ENCODE results near the gene SMURF2.

SMURF2 gene

DNA sequence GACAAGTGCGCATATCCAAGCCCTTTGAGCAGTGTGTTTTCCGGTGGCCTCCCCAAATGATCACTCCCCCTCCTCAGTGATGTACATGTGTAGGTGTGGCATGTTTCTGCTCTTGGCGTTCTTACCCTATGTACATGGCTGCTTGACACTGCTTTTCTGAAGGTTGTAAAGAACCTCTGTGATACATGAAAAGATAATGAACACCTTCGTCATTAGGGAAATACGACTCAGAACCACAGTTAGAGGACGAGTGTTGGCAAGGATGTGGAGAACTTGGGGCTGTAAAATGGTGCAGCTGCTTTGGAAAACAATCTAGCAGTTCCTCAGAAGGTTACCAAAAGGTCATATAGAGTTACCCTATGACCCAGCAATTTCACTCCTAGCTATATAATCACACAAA is 126.8 kb downstream of the SMURF2 start:
- Histone ChIP-seq H3K4me3 (ENCODE audit: low read depth, low read length) (no peak overlapping the region), H3K27me3 (replicated peaks) (no peaks in the 10 kb centered on the region), H3K27ac (no peak overlapping the region), H3K36me3 (replicated peaks) (peaks cover 78% of the 10 kb centered on the region)
- no peak for DNase-seq
- TF ChIP-seq, protein P1, sequence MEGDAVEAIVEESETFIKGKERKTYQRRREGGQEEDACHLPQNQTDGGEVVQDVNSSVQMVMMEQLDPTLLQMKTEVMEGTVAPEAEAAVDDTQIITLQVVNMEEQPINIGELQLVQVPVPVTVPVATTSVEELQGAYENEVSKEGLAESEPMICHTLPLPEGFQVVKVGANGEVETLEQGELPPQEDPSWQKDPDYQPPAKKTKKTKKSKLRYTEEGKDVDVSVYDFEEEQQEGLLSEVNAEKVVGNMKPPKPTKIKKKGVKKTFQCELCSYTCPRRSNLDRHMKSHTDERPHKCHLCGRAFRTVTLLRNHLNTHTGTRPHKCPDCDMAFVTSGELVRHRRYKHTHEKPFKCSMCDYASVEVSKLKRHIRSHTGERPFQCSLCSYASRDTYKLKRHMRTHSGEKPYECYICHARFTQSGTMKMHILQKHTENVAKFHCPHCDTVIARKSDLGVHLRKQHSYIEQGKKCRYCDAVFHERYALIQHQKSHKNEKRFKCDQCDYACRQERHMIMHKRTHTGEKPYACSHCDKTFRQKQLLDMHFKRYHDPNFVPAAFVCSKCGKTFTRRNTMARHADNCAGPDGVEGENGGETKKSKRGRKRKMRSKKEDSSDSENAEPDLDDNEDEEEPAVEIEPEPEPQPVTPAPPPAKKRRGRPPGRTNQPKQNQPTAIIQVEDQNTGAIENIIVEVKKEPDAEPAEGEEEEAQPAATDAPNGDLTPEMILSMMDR (IDR thresholded peaks at IDR 0.05; ENCODE audit: low read depth, low read length, missing control alignments): no peak
- in situ Hi-C loops (cut with HindIII; ENCODE audit: low pct_ligation_motif_present, low sequenced_read_pairs): no loop called here

DNA sequence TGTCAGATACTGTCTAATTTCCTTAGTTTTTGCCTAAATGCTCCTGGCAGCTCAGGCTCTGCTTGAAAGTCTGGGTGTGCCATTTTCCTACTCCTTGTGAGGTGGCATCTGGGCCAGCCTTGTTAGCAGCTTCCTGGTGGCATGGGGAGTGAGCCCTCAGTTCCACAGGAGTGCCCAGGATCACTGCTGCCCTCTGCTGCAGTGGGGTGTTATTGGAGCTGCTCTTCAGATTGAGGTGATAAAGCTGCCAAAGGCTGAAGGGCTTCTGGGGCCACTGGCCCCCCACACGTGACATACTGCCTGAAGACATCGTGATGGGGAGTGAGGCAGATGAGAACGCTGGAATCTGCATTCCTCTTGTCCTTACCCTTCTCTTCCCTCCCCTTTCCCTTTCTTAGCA is 127.9 kb downstream of the SMURF2 start:
- Histone ChIP-seq H3K27ac (no peak overlapping the region), H3K4me3 (ENCODE audit: low read depth, low read length) (no peak overlapping the region), H3K36me3 (replicated peaks) (peaks cover 78% of the 10 kb centered on the region), H3K27me3 (replicated peaks) (no peaks in the 10 kb centered on the region)
- in situ Hi-C loops (cut with HindIII; ENCODE audit: low pct_ligation_motif_present, low sequenced_read_pairs): no loop called here
- DNase-seq: no peak
- TF ChIP-seq, protein P1 (IDR thresholded peaks at IDR 0.05; ENCODE audit: low read depth, low read length, missing control alignments): peak; percentile 50

DNA sequence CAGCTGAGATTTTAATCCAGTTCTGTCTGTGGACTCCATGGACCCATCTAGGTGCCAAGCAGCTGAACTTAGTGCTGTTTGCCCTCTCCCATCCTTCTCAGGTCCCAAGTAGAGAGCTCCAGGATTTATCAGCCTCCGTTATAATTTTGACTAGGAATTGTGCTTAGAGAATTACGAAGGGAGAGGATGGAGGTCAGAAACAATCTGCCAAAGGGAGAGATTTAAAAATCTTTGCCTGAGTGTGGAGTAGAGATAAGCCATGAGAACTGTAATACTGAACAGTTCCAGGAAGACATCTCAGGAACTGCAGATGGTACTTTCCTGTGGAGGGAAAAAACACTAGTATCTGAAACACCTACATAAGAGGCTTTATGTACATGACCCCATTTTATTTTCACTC is 128.3 kb downstream of the SMURF2 start:
- H3K36me3 ChIP-seq (replicated peaks): peaks cover 79% of the 10 kb centered on the region
- in situ Hi-C loops (cut with HindIII; ENCODE audit: low pct_ligation_motif_present, low sequenced_read_pairs): no loop called here
- DNase-seq: no peak
- TF ChIP-seq, protein P1 (IDR thresholded peaks at IDR 0.05; ENCODE audit: low read depth, low read length, missing control alignments): no peak
- H3K27ac ChIP-seq: no peak overlapping the region
- no peaks in the 10 kb centered on the region for H3K27me3 ChIP-seq (replicated peaks)
- no peak overlapping the region for H3K4me3 ChIP-seq (ENCODE audit: low read depth, low read length)

DNA sequence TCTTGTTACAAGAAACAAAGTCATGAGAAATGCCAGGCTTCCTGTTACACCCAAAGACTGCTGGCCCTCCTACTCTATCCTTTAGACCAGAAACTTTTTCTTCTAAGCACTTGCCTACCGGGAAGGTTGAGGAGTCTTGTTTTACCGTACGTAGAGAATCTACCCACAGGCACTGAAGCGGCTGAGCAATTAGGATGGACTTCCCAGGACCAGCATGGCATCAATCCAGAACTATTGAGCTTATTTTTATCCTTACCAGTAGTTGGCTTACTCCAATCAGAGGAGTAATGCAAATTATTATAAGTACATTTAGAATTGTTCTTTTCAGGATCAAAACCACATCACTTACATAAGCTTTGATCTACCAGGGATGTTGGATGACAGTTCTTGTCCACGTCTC is 129.7 kb downstream of the SMURF2 start:
- no peak for DNase-seq
- TF ChIP-seq, protein P1 (IDR thresholded peaks at IDR 0.05; ENCODE audit: low read depth, low read length, missing control alignments): no peak
- Histone ChIP-seq H3K36me3 (replicated peaks) (peaks cover 73% of the 10 kb centered on the region), H3K27me3 (replicated peaks) (no peaks in the 10 kb centered on the region), H3K27ac (no peak overlapping the region), H3K4me3 (ENCODE audit: low read depth, low read length) (no peak overlapping the region)
- in situ Hi-C loops (cut with HindIII; ENCODE audit: low pct_ligation_motif_present, low sequenced_read_pairs): no loop called here

DNA sequence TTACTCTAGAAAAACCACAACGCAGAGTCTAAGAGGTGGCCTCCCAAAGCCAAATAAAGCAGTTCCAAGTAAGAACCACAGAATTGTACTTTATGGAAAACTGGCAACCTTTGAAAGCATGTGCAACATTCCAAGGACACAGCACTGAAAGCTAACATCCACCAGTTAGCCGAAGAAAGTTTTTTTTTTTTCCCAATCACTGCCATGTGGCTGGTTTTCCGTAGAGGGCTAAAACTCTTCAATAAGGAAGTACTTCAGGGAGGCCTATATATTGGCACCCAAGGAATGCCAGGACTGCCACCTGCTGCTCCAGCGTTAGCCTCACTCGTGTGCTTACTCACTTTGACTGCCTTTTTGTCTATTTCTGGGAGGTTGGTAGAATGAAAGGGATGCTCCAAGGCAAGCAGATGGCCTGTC is 130.1 kb downstream of the SMURF2 start:
- H3K27ac ChIP-seq: no peak overlapping the region
- peaks cover 73% of the 10 kb centered on the region for H3K36me3 ChIP-seq (replicated peaks)
- TF ChIP-seq, protein P1 (IDR thresholded peaks at IDR 0.05; ENCODE audit: low read depth, low read length, missing control alignments): no peak
- no peaks in the 10 kb centered on the region for H3K27me3 ChIP-seq (replicated peaks)
- no peak overlapping the region for H3K4me3 ChIP-seq (ENCODE audit: low read depth, low read length)
- DNase-seq: no peak
- in situ Hi-C loops (cut with HindIII; ENCODE audit: low pct_ligation_motif_present, low sequenced_read_pairs): no loop called here

DNA sequence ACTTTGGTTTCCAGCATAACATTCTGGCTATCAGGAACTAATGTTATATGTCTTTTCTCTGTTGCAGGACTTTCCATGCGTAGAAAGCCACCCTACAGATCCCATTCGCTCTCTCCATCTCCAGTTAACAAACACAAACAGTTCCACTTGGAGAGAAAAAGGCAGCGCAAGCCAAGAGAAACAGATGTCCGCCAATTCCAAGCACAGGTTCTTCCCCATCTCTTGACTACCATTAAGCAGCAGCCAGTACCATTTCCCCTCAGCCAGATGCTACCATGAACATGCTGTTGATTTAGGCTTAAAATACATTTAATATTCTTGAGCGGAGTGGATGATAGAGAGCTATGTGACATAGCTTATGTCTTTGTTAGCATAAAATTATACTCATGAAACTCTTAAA is 132.9 kb downstream of the SMURF2 start:
- in situ Hi-C loops (cut with HindIII; ENCODE audit: low pct_ligation_motif_present, low sequenced_read_pairs): no loop called here
- Histone ChIP-seq H3K27ac (no peak overlapping the region), H3K36me3 (replicated peaks) (peaks cover 76% of the 10 kb centered on the region), H3K27me3 (replicated peaks) (no peaks in the 10 kb centered on the region), H3K4me3 (ENCODE audit: low read depth, low read length) (no peak overlapping the region)
- DNase-seq: no peak
- TF ChIP-seq, protein P1 (IDR thresholded peaks at IDR 0.05; ENCODE audit: low read depth, low read length, missing control alignments): no peak
